Caco-2 (cell line): Measurements from ENCODE around the gene DOK7. TPM values are rescaled to one million over a fixed set of nuclear protein-coding genes. Genes with fewer than 3 reads are reported as not detected.

Experiments used
- BruUV-seq: library from RNA; stranded (reverse); fragments of 400-500 nt; replicated peaks from 2 replicates; lab custom pipeline; 2021; lab: Mats Ljungman, UMichigan
- CTCF ChIA-PET: fragments of 300-600 bp; sonication (Branson Sonifier 250); formaldehyde crosslinking; loops from one replicate; lab custom pipeline; 2022; ENCODE audit warnings: antibody characterized with exemption; lab: Charles Lee
- POLR2A ChIA-PET: fragments of 300-600 bp; sonication (Branson Sonifier 250); formaldehyde crosslinking; loops from one replicate; lab custom pipeline; 2022; ENCODE audit warnings: antibody characterized with exemption; lab: Charles Lee
- DNase-seq, 2 experiments: peaks; one replicate each; pipeline versions ENCODE4 v3.0.0 to v3.0.0-alpha.2; 2020 to 2022
- H3K27me3 ChIP-seq: replicated peaks from 2 replicates; pipeline ENCODE4 v1.6.0; 2011; ENCODE audit warnings: low read length; ENCODE audit not compliant: control insufficient read depth, insufficient read depth
- H3K36me3 ChIP-seq: 2 replicates; pipeline ENCODE4 v1.5.1; 2011; ENCODE audit warnings: low read length; ENCODE audit not compliant: control insufficient read depth, insufficient read depth
- H3K4me1 ChIP-seq: fragments of 250-450 bp; sonication (Bioruptor Pico); 2 replicates; pipeline ENCODE4 v1.5.1; 2020; ENCODE audit warnings: mild to moderate bottlenecking
- H3K4me3 ChIP-seq: 2 replicates; pipeline ENCODE4 v1.5.1; 2011; ENCODE audit warnings: low read depth, mild to moderate bottlenecking, control low read depth, low read length
- H3K9me3 ChIP-seq: fragments of 250-450 bp; sonication (Bioruptor Pico); 2 replicates; pipeline ENCODE4 v1.5.1; 2020; ENCODE audit warnings: mild to moderate bottlenecking, moderate library complexity
- H3K27ac Mint-ChIP-seq: one replicate; pipeline ENCODE4 v1.8.0; 2022; ENCODE audit warnings: mixed read lengths; ENCODE audit not compliant: unreplicated experiment
- H3K27me3 Mint-ChIP-seq: one replicate; pipeline ENCODE4 v1.8.0; 2022; ENCODE audit warnings: mixed read lengths; ENCODE audit not compliant: insufficient read depth, unreplicated experiment
- H3K36me3 Mint-ChIP-seq: one replicate; pipeline ENCODE4 v1.8.0; 2022; ENCODE audit warnings: mild to moderate bottlenecking, mixed read lengths; ENCODE audit not compliant: insufficient read depth, unreplicated experiment
- H3K4me1 Mint-ChIP-seq: one replicate; pipeline ENCODE4 v1.8.0; 2022; ENCODE audit warnings: low read depth, mixed read lengths; ENCODE audit not compliant: unreplicated experiment
- H3K4me3 Mint-ChIP-seq: one replicate; pipeline ENCODE4 v1.8.0; 2022; ENCODE audit warnings: mild to moderate bottlenecking, moderate library complexity, mixed read lengths; ENCODE audit not compliant: unreplicated experiment
- H3K9me3 Mint-ChIP-seq: one replicate; pipeline ENCODE4 v1.8.0; 2022; ENCODE audit warnings: mixed read lengths; ENCODE audit not compliant: unreplicated experiment
- intact Hi-C: fragments of 100-400 bp; cut with micrococcal nuclease; formaldehyde crosslinking; loops from one replicate; pipeline ENCODE4 v1.10.0; 2022; ENCODE audit not compliant: unreplicated experiment
- total RNA-seq: library from RNA; stranded (reverse); gene quantifications from 2 replicates; pipeline ENCODE4 v1.2.3, GENCODE V29; 2022
- TF ChIP-seq, protein P1 (sequence below), 2 experiments: fragments of 200-600 bp in 1 of 2; IDR thresholded peaks; 1 replicate in 1 of 2; 2 replicates in 1 of 2; pipeline versions ENCODE4 v1.5.1 to v1.8.0; 2011 to 2022; ENCODE audit warnings: antibody characterized with exemption in 1 of 2, control low read depth in 1 of 2, inconsistent platforms in 1 of 2, low read depth in 1 of 2, low read length in 1 of 2, mild to moderate bottlenecking in 1 of 2, moderate library complexity in 1 of 2; ENCODE audit not compliant: insufficient read depth in 1 of 2, severe bottlenecking in 1 of 2, unreplicated experiment in 1 of 2

Gene DOK7
- total RNA-seq, 1 experiment from 2014 or later = 0.29 TPM

DNA sequence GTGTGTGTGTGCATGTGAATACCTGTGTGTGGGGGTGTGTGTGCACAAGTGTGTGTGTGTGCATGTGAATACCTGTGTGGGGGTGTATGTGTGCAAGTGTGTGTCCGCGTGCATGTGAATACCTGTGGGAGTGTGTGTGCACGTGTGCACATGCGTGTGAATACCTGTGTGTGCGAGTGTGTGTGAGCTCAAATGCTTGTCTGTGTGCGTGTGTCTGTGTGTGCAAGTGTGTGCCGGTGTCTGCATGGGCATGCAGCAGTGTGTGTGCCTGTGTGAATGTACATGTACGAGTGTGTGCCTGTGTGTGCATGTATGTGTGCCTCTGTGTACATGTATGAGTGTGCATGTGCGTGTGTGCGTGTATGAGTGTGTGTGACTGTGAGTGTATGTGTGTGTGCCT, 5.0 kb downstream of the DOK7 start:
- no peaks in the 10 kb centered on the region for H3K27me3 ChIP-seq
- no TSS peak for BruUV-seq
- H3K9me3 ChIP-seq = no peaks in the 10 kb centered on the region
- Mint-ChIP-seq H3K9me3 (no peaks in the 10 kb centered on the region), H3K4me1 (no peaks in the 10 kb centered on the region), H3K36me3 (no peaks in the 10 kb centered on the region), H3K27ac (no peak overlapping the region), H3K4me3 (no peak overlapping the region), H3K27me3 (peaks cover 3% of the 10 kb centered on the region)
- ChIA-PET CTCF (no interaction called here), POLR2A (no interaction called here)
- H3K36me3 ChIP-seq = no peaks in the 10 kb centered on the region
- intact Hi-C loops = no loop called here
- H3K4me1 ChIP-seq = peaks cover 5% of the 10 kb centered on the region; the same call in 1 of the 2 replicates
- TF ChIP-seq, protein P1, sequence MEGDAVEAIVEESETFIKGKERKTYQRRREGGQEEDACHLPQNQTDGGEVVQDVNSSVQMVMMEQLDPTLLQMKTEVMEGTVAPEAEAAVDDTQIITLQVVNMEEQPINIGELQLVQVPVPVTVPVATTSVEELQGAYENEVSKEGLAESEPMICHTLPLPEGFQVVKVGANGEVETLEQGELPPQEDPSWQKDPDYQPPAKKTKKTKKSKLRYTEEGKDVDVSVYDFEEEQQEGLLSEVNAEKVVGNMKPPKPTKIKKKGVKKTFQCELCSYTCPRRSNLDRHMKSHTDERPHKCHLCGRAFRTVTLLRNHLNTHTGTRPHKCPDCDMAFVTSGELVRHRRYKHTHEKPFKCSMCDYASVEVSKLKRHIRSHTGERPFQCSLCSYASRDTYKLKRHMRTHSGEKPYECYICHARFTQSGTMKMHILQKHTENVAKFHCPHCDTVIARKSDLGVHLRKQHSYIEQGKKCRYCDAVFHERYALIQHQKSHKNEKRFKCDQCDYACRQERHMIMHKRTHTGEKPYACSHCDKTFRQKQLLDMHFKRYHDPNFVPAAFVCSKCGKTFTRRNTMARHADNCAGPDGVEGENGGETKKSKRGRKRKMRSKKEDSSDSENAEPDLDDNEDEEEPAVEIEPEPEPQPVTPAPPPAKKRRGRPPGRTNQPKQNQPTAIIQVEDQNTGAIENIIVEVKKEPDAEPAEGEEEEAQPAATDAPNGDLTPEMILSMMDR (IDR thresholded peaks at IDR 0.05; ENCODE audit: insufficient read depth in 1 of 2, low read depth in 1 of 2, low read length in 1 of 2, severe bottlenecking in 1 of 2, unreplicated experiment in 1 of 2) = no peak
- no peak overlapping the region for H3K4me3 ChIP-seq
- no peak for DNase-seq

DNA sequence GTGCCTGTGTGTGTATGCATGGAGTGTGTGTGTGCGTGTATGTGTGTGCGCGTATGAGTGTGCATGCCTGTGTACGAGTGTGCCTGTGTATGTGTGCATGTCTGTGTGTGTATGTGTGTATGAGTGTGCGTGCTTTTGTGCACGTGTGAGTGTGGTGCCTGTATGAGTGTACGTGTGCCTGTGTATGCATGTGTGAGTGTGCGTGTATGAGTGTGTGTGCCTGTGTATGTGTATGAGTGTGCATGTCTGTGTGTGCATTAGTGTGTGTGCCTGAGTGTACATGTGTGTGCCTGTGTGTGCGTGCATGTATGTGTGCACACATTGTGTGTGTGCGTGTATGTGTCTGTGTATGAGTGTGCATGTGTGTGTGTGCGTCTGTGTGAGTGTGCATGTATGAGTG, 5.7 kb downstream of the DOK7 start:
- no peak for DNase-seq
- Mint-ChIP-seq H3K27ac (no peak overlapping the region), H3K9me3 (no peaks in the 10 kb centered on the region), H3K36me3 (no peaks in the 10 kb centered on the region), H3K4me1 (no peaks in the 10 kb centered on the region), H3K4me3 (no peak overlapping the region), H3K27me3 (peaks cover 3% of the 10 kb centered on the region)
- H3K27me3 ChIP-seq = no peaks in the 10 kb centered on the region
- ChIA-PET POLR2A (no interaction called here), CTCF (no interaction called here)
- H3K36me3 ChIP-seq = no peaks in the 10 kb centered on the region
- H3K4me1 ChIP-seq = peaks cover 2% of the 10 kb centered on the region; the same call in 1 of the 2 replicates
- TF ChIP-seq, protein P1 (IDR thresholded peaks at IDR 0.05; ENCODE audit: insufficient read depth in 1 of 2, low read depth in 1 of 2, low read length in 1 of 2, severe bottlenecking in 1 of 2, unreplicated experiment in 1 of 2) = no peak
- intact Hi-C loops = no loop called here
- no TSS peak for BruUV-seq
- H3K4me3 ChIP-seq = no peak overlapping the region
- H3K9me3 ChIP-seq = no peaks in the 10 kb centered on the region

DNA sequence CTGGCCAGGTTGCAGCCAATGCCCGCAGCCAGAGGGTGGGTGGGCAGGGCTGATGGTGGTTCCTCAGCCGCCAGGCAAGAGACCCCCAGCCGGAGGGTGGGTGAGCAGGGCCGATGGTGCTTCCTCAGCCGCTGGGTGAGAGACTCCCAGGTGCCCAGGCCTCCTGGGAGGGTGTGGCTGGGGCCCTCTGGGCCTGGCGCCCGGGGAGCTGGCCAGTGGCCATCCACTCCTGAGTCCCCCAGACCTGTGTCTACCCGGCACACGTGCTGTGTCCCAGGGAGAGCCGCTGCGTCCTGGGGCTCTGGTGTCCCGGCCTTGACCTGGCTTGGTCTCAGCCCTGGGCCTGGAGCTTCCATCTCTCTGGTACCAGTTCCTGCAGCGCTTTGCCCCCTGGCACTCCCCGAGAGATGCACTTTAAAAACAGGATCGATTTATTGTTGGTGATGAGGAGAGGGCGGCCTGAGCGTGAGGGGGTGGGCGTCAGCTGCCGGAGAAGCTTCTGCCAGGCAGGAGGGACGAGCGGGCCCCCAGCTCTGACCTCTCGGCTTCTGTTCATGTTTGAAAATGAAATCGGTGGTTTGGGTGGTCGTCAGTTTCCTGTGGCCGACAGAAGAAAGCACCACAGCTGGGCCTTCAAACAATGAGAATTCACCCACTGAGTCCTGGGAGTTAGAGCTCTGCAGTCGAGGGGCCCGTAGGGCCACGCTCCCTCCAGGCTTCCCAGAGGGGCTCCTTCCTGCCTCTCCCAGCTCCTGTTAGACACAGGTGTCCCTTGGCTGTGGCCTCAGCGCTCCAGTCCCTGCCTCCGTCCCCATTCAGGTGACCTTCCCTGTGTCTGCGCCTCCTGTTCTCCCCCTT, 6.5 kb downstream of the DOK7 start:
- ChIA-PET CTCF (no interaction called here), POLR2A (no interaction called here)
- TF ChIP-seq, protein P1 (IDR thresholded peaks at IDR 0.05; ENCODE audit: insufficient read depth in 1 of 2, low read depth in 1 of 2, low read length in 1 of 2, severe bottlenecking in 1 of 2, unreplicated experiment in 1 of 2) = no peak
- DNase-seq = no peak
- Mint-ChIP-seq H3K27me3 (peaks cover 3% of the 10 kb centered on the region), H3K4me3 (no peak overlapping the region), H3K9me3 (no peaks in the 10 kb centered on the region), H3K27ac (no peak overlapping the region), H3K36me3 (no peaks in the 10 kb centered on the region), H3K4me1 (no peaks in the 10 kb centered on the region)
- Histone ChIP-seq H3K4me1 (no peaks in the 10 kb centered on the region), H3K36me3 (no peaks in the 10 kb centered on the region), H3K27me3 (no peaks in the 10 kb centered on the region; the same call in 1 of the 2 replicates), H3K9me3 (no peaks in the 10 kb centered on the region), H3K4me3 (no peak overlapping the region)
- BruUV-seq = no TSS peak
- intact Hi-C loops = no loop called here
